SU-DHL-6 (cell line): ENCODE data around the gene ABCD3.

Source experiments
- H2AFZ ChIP-seq: fragments of 200-600 bp; sonication (generic); 2 replicates; pipeline ENCODE4 v1.6.1; 2014; ENCODE audit warnings: low read depth, mild to moderate bottlenecking, moderate library complexity, mixed read lengths, antibody characterized with exemption, low read length; ENCODE audit not compliant: severe bottlenecking
- H3F3A ChIP-seq: fragments of 200-600 bp; shearing (Covaris generic); 2 replicates; pipeline ENCODE4 v1.6.0; 2016; ENCODE audit warnings: antibody characterized with exemption, mild to moderate bottlenecking; ENCODE audit not compliant: insufficient read depth
- H3K27ac ChIP-seq: fragments of 200-600 bp; sonication (generic); 2 replicates; pipeline ENCODE4 v1.5.1; 2016; ENCODE audit warnings: low read depth, mild to moderate bottlenecking, low read length, moderate library complexity, mixed read lengths
- H3K27me3 ChIP-seq: fragments of 200-600 bp; sonication (generic), shearing (Covaris generic); 2 replicates; pipeline ENCODE4 v1.6.0; 2014; ENCODE audit warnings: mild to moderate bottlenecking, low read length
- H3K36me3 ChIP-seq: fragments of 200-600 bp; sonication (generic); 2 replicates; pipeline ENCODE4 v1.6.1; 2014; ENCODE audit warnings: mild to moderate bottlenecking, low read length, mixed read lengths
- H3K4me2 ChIP-seq: fragments of 300-600, 200-600 bp; shearing (Covaris generic), sonication (generic); 2 replicates; pipeline ENCODE4 v1.6.0; 2014; ENCODE audit warnings: low read length, low read depth, mild to moderate bottlenecking; ENCODE audit not compliant: poor library complexity, severe bottlenecking
- H3K4me3 ChIP-seq: fragments of 200-600 bp; sonication (generic); 2 replicates; pipeline ENCODE4 v1.5.1; 2014; ENCODE audit warnings: antibody characterized with exemption, low read length, mild to moderate bottlenecking, mixed read lengths; ENCODE audit not compliant: insufficient read depth, poor library complexity, severe bottlenecking
- H3K79me2 ChIP-seq: fragments of 200-600 bp; sonication (generic); 2 replicates; pipeline ENCODE4 v1.6.1; 2014; ENCODE audit warnings: mild to moderate bottlenecking, low read length, moderate library complexity; ENCODE audit not compliant: insufficient read depth
- H3K9ac ChIP-seq: fragments of 200-600 bp; sonication (generic); 2 replicates; pipeline ENCODE4 v1.7.0; 2014; ENCODE audit warnings: mild to moderate bottlenecking, low read length
- H3K9me2 ChIP-seq: fragments of 200-600 bp; sonication (generic); replicated peaks from 2 replicates; pipeline ENCODE4 v1.6.1; 2014; ENCODE audit warnings: low read length; ENCODE audit not compliant: insufficient read depth
- H3K9me3 ChIP-seq: fragments of 200-600 bp; sonication (generic); 2 replicates; pipeline ENCODE4 v1.6.1; 2014; ENCODE audit warnings: low read length, mixed read lengths; ENCODE audit not compliant: insufficient read depth
- H4K20me1 ChIP-seq: fragments of 200-600 bp; sonication (generic); 2 replicates; pipeline ENCODE4 v1.6.1; 2014; ENCODE audit warnings: low read depth, mild to moderate bottlenecking, antibody characterized with exemption, low read length, moderate library complexity, mixed read lengths
- EZH2phosphoT487 ChIP-seq: fragments of 200-600 bp; sonication (generic), shearing (Covaris generic); conservative IDR thresholded peaks from 2 replicates; pipeline ENCODE4 v1.6.1; 2018; ENCODE audit warnings: mild to moderate bottlenecking, antibody characterized with exemption, low read length, moderate library complexity, mixed read lengths
- TF ChIP-seq, protein P1 (sequence below): fragments of 200-600 bp; sonication (generic); IDR thresholded peaks from one replicate; pipeline ENCODE4 v1.5.1; 2017; ENCODE audit warnings: antibody characterized with exemption, mild to moderate bottlenecking, low read length, moderate library complexity; ENCODE audit not compliant: insufficient read depth, poor library complexity, severe bottlenecking

The ABCD3 gene

DNA sequence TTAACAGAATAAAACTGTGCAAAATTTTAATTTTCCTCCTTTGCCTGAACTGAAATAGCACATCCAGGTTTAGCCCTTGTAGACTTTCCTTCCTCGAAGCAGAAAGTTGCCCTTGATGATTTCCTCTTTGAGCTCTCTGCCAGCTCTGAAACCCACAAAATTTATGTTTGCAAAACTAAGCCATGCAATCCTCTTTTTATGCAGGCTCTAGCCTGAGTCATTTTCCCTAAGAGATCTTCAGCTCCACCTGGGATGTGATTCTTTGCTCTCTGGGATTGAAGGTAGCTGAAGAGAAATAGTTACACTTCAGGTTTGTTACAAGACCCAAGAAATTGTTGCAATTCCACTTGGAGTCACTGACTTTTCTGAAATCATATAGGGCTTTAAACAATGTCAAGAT lies 124.8 kb downstream of the ABCD3 start:
- TF ChIP-seq, protein P1, sequence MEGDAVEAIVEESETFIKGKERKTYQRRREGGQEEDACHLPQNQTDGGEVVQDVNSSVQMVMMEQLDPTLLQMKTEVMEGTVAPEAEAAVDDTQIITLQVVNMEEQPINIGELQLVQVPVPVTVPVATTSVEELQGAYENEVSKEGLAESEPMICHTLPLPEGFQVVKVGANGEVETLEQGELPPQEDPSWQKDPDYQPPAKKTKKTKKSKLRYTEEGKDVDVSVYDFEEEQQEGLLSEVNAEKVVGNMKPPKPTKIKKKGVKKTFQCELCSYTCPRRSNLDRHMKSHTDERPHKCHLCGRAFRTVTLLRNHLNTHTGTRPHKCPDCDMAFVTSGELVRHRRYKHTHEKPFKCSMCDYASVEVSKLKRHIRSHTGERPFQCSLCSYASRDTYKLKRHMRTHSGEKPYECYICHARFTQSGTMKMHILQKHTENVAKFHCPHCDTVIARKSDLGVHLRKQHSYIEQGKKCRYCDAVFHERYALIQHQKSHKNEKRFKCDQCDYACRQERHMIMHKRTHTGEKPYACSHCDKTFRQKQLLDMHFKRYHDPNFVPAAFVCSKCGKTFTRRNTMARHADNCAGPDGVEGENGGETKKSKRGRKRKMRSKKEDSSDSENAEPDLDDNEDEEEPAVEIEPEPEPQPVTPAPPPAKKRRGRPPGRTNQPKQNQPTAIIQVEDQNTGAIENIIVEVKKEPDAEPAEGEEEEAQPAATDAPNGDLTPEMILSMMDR: no peak
- no peak for TF ChIP-seq EZH2phosphoT487
- Histone ChIP-seq H3K9me2 (no peaks in the 10 kb centered on the region), H3K79me2 (no peaks in the 10 kb centered on the region), H3K4me2 (no peak overlapping the region), H4K20me1 (no peaks in the 10 kb centered on the region), H3K27me3 (no peaks in the 10 kb centered on the region), H3K36me3 (no peaks in the 10 kb centered on the region), H3K9me3 (no peaks in the 10 kb centered on the region), H3K9ac (no peak overlapping the region), H3K27ac (no peak overlapping the region), H3F3A (no peaks in the 10 kb centered on the region), H3K4me3 (no peak overlapping the region), H2AFZ (no peak overlapping the region)

- H2AFZ ChIP-seq: no peak overlapping the region
- H3K4me3 ChIP-seq: no peak overlapping the region
- no peaks in the 10 kb centered on the region for H3K36me3 ChIP-seq
- no peak overlapping the region for H3K4me2 ChIP-seq
- H3K9me2 ChIP-seq: no peaks in the 10 kb centered on the region
- H4K20me1 ChIP-seq: no peaks in the 10 kb centered on the region
- H3K27ac ChIP-seq: no peak overlapping the region
- TF ChIP-seq EZH2phosphoT487: no peak
- TF ChIP-seq, protein P1: no peak
- H3K27me3 ChIP-seq: no peaks in the 10 kb centered on the region
- H3K9ac ChIP-seq: no peak overlapping the region
- H3F3A ChIP-seq: no peaks in the 10 kb centered on the region
- H3K79me2 ChIP-seq: no peaks in the 10 kb centered on the region
- H3K9me3 ChIP-seq: no peaks in the 10 kb centered on the region
Observed at GRCh38 chr1:94543893-94544635, 125.9 kb downstream of the ABCD3 start.

- H4K20me1 ChIP-seq: no peaks in the 10 kb centered on the region
- no peaks in the 10 kb centered on the region for H3K27me3 ChIP-seq
- H3K4me3 ChIP-seq: no peak overlapping the region
- no peak overlapping the region for H3K27ac ChIP-seq
- H3K9me3 ChIP-seq: no peaks in the 10 kb centered on the region
- H2AFZ ChIP-seq: no peak overlapping the region
- no peaks in the 10 kb centered on the region for H3F3A ChIP-seq
- no peaks in the 10 kb centered on the region for H3K9me2 ChIP-seq
- H3K9ac ChIP-seq: no peak overlapping the region
- no peaks in the 10 kb centered on the region for H3K79me2 ChIP-seq
- no peak for TF ChIP-seq EZH2phosphoT487
- TF ChIP-seq, protein P1: no peak
- no peak overlapping the region for H3K4me2 ChIP-seq
- H3K36me3 ChIP-seq: no peaks in the 10 kb centered on the region
Observed at GRCh38 chr1:94544706-94545490, 126.7 kb downstream of the ABCD3 start.
